SK-N-SH treated with all-trans-retinoic acid at 6 μM for 48 hours (cell line): ENCODE measurements around the gene POC1A.

Source experiments
- ARNTL ChIP-seq: fragments of 450-650 bp; formaldehyde crosslinking; IDR thresholded peaks from 2 replicates; pipeline ENCODE4 v1.5.0; 2020; ENCODE audit warnings: low read depth, mild to moderate bottlenecking, moderate library complexity, borderline replicate concordance
- GLIS3 ChIP-seq: fragments of 250-450 bp; sonication (Bioruptor Pico); IDR thresholded peaks from 2 replicates; pipeline ENCODE4 v1.5.0; 2020; ENCODE audit warnings: mild to moderate bottlenecking, moderate library complexity
- OSR1 ChIP-seq: fragments of 250-450 bp; sonication (Bioruptor Pico); IDR thresholded peaks from 2 replicates; pipeline ENCODE4 v1.8.0; 2022; ENCODE audit warnings: moderate library complexity, mild to moderate bottlenecking, inconsistent platforms
- PPARA ChIP-seq: fragments of 250-450 bp; sonication (Bioruptor Pico); IDR thresholded peaks from 2 replicates; pipeline ENCODE4 v1.5.0; 2020; ENCODE audit warnings: mild to moderate bottlenecking, borderline replicate concordance
- RARB ChIP-seq: fragments of 250-450 bp; sonication (Bioruptor Pico); IDR thresholded peaks from 2 replicates; pipeline ENCODE4 v1.8.0; 2021; ENCODE audit warnings: mild to moderate bottlenecking, moderate library complexity
- ZFP3 ChIP-seq: fragments of 250-450 bp; sonication (Bioruptor Pico); IDR thresholded peaks from 2 replicates; pipeline ENCODE4 v1.5.0; 2020; ENCODE audit warnings: mild to moderate bottlenecking, moderate library complexity
- ZFP30 ChIP-seq: fragments of 450-650 bp; formaldehyde crosslinking; IDR thresholded peaks from 2 replicates; pipeline ENCODE4 v1.5.0; 2022; ENCODE audit warnings: mild to moderate bottlenecking, moderate library complexity
- TF ChIP-seq, protein P1 (sequence below): fragments of 250-450 bp; sonication (Bioruptor Pico); IDR thresholded peaks from 2 replicates; pipeline ENCODE4 v1.8.0; 2020; ENCODE audit warnings: mild to moderate bottlenecking, moderate library complexity, borderline replicate concordance
- TF ChIP-seq, protein P2 (sequence below): fragments of 250-450 bp; sonication (Bioruptor Pico); IDR thresholded peaks from 2 replicates; pipeline ENCODE4 v1.8.0; 2021; ENCODE audit warnings: low read depth, mild to moderate bottlenecking, moderate library complexity, borderline replicate concordance

DNA sequence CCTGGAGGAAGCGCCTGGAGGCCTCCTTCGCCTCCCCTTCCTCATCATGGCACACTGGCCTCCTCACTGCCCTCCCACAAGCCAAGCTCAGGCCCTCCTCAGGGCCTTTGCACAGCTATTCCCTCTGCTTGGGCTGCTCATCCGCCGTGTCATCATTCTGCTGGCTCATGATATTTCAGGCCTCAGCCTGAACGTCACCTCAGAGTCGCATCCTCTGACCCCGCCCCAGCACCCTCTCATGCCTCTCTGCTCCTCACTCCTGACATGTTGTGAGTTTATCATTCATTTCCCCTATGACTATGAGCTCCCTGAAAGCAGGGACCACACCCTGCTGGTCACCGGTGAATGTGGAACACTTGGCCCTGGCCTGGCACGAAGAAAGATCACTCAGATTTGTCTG, 20.7 kb upstream of the POC1A start:
- TF ChIP-seq, protein P1, sequence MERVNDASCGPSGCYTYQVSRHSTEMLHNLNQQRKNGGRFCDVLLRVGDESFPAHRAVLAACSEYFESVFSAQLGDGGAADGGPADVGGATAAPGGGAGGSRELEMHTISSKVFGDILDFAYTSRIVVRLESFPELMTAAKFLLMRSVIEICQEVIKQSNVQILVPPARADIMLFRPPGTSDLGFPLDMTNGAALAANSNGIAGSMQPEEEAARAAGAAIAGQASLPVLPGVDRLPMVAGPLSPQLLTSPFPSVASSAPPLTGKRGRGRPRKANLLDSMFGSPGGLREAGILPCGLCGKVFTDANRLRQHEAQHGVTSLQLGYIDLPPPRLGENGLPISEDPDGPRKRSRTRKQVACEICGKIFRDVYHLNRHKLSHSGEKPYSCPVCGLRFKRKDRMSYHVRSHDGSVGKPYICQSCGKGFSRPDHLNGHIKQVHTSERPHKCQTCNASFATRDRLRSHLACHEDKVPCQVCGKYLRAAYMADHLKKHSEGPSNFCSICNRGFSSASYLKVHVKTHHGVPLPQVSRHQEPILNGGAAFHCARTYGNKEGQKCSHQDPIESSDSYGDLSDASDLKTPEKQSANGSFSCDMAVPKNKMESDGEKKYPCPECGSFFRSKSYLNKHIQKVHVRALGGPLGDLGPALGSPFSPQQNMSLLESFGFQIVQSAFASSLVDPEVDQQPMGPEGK (CRISPR knock-in tag) = no peak
- no peak for TF ChIP-seq PPARA (CRISPR knock-in tag)
- no peak for TF ChIP-seq ZFP30
- no peak for TF ChIP-seq GLIS3 (CRISPR knock-in tag)
- TF ChIP-seq, protein P2, sequence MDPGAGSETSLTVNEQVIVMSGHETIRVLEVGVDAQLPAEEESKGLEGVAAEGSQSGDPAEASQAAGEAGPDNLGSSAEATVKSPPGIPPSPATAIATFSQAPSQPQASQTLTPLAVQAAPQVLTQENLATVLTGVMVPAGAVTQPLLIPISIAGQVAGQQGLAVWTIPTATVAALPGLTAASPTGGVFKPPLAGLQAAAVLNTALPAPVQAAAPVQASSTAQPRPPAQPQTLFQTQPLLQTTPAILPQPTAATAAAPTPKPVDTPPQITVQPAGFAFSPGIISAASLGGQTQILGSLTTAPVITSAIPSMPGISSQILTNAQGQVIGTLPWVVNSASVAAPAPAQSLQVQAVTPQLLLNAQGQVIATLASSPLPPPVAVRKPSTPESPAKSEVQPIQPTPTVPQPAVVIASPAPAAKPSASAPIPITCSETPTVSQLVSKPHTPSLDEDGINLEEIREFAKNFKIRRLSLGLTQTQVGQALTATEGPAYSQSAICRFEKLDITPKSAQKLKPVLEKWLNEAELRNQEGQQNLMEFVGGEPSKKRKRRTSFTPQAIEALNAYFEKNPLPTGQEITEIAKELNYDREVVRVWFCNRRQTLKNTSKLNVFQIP (CRISPR knock-in tag) = no peak
- no peak for TF ChIP-seq ZFP3
- TF ChIP-seq RARB (CRISPR knock-in tag) = no peak
- no peak for TF ChIP-seq ARNTL (CRISPR knock-in tag)
- TF ChIP-seq OSR1 (CRISPR knock-in tag) = no peak
